ENCODE measurements around the gene LYPD6B. TPM values are rescaled to one million over a fixed set of nuclear protein-coding genes. Genes with fewer than 3 reads are reported as not detected.
A peak's percentile ranks its signal among the peaks of the same experiment; 100 is the strongest.

LYPD6B gene
- total RNA-seq, 2 donors from 2014 or later = 12.6 to 14.5 TPM

GRCh38 chr2:149155988-149156387, 117.5 kb downstream of the LYPD6B start:
- Histone ChIP-seq H3K4me1 (ENCODE audit: control insufficient read depth, insufficient read depth, low read length) (no peaks in the 10 kb centered on the region), H3K4me3 (ENCODE audit: low read length) (no peak overlapping the region), H3K9me3 (ENCODE audit: control insufficient read depth, low read length) (no peaks in the 10 kb centered on the region), H3K9ac (ENCODE audit: extremely low read depth, low read length, poor library complexity, severe bottlenecking) (no peak overlapping the region), H3K27ac (ENCODE audit: low read depth, low read length) (peak overlapping the region; percentile 88), H3K27me3 (ENCODE audit: control insufficient read depth, insufficient read depth, low read length, poor library complexity, severe bottlenecking) (peaks cover 59% of the 10 kb centered on the region), H3K36me3 (ENCODE audit: control insufficient read depth, insufficient read depth, low read length) (no peaks in the 10 kb centered on the region)
- no peak overlapping the region for H3K27ac Mint-ChIP-seq
- no peaks in the 10 kb centered on the region for H3K9me3 Mint-ChIP-seq
- DNase-seq = no peak
- no peaks in the 10 kb centered on the region for H3K36me3 Mint-ChIP-seq (ENCODE audit: low read depth)
- TF ChIP-seq, protein P1, sequence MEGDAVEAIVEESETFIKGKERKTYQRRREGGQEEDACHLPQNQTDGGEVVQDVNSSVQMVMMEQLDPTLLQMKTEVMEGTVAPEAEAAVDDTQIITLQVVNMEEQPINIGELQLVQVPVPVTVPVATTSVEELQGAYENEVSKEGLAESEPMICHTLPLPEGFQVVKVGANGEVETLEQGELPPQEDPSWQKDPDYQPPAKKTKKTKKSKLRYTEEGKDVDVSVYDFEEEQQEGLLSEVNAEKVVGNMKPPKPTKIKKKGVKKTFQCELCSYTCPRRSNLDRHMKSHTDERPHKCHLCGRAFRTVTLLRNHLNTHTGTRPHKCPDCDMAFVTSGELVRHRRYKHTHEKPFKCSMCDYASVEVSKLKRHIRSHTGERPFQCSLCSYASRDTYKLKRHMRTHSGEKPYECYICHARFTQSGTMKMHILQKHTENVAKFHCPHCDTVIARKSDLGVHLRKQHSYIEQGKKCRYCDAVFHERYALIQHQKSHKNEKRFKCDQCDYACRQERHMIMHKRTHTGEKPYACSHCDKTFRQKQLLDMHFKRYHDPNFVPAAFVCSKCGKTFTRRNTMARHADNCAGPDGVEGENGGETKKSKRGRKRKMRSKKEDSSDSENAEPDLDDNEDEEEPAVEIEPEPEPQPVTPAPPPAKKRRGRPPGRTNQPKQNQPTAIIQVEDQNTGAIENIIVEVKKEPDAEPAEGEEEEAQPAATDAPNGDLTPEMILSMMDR (conservative IDR thresholded peaks at IDR 0.05) = no peak
- peaks cover 6% of the 10 kb centered on the region for H3K4me1 Mint-ChIP-seq
- no peak overlapping the region for H3K4me3 Mint-ChIP-seq
- 94 to 97% methylated on average over 2 of the region's 2 CpGs for WGBS, 2 experiments (ENCODE audit: insufficient coverage in 1 of 2, insufficient read length in 1 of 2)
- H3K27me3 Mint-ChIP-seq (ENCODE audit: insufficient read depth) = peaks cover 58% of the 10 kb centered on the region

- H3K9ac ChIP-seq (ENCODE audit: extremely low read depth, low read length, poor library complexity, severe bottlenecking) = no peak overlapping the region
- Mint-ChIP-seq H3K27ac (no peak overlapping the region), H3K9me3 (no peaks in the 10 kb centered on the region), H3K4me1 (peaks cover 12% of the 10 kb centered on the region), H3K36me3 (ENCODE audit: low read depth) (no peaks in the 10 kb centered on the region), H3K27me3 (ENCODE audit: insufficient read depth) (peaks cover 48% of the 10 kb centered on the region), H3K4me3 (no peak overlapping the region)
- H3K9me3 ChIP-seq (ENCODE audit: control insufficient read depth, low read length) = no peaks in the 10 kb centered on the region
- WGBS, 2 experiments (ENCODE audit: insufficient coverage in 1 of 2, insufficient read length in 1 of 2) = 72 to 76% methylated on average over 8 of the region's 8 CpGs
- H3K4me1 ChIP-seq (ENCODE audit: control insufficient read depth, insufficient read depth, low read length) = no peaks in the 10 kb centered on the region
- H3K27ac ChIP-seq (ENCODE audit: low read depth, low read length) = no peak overlapping the region
- DNase-seq = no peak
- TF ChIP-seq, protein P1 (conservative IDR thresholded peaks at IDR 0.05) = no peak
- H3K27me3 ChIP-seq (ENCODE audit: control insufficient read depth, insufficient read depth, low read length, poor library complexity, severe bottlenecking) = peaks cover 50% of the 10 kb centered on the region
- H3K4me3 ChIP-seq (ENCODE audit: low read length) = no peak overlapping the region
- H3K36me3 ChIP-seq (ENCODE audit: control insufficient read depth, insufficient read depth, low read length) = no peaks in the 10 kb centered on the region
Observed at GRCh38 chr2:149156971-149157740, 118.7 kb downstream of the LYPD6B start.

DNA sequence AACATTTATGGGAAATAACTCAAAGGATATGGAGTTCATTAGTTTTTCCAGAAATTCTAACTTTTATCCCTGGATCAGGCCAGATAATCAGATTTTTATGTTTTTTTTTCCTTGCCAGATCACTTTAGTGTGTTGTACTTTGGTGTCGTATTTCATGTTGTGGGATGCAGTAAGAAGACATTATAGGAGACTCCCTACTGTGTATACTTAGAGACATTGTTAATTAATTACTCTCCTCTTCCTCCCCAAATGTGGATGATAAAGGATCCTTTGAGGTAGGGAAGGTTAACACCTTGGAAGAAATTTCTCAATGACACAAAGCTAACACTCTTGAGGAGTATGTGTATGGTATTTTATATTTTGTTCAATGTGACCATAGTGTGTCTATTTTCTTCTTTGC, 120.5 kb downstream of the LYPD6B start:
- H3K9me3 Mint-ChIP-seq = no peaks in the 10 kb centered on the region
- Histone ChIP-seq H3K4me3 (ENCODE audit: low read length) (no peak overlapping the region), H3K36me3 (ENCODE audit: control insufficient read depth, insufficient read depth, low read length) (no peaks in the 10 kb centered on the region), H3K9ac (ENCODE audit: extremely low read depth, low read length, poor library complexity, severe bottlenecking) (no peak overlapping the region), H3K27ac (ENCODE audit: low read depth, low read length) (no peak overlapping the region), H3K27me3 (ENCODE audit: control insufficient read depth, insufficient read depth, low read length, poor library complexity, severe bottlenecking) (peaks cover 44% of the 10 kb centered on the region), H3K4me1 (ENCODE audit: control insufficient read depth, insufficient read depth, low read length) (no peaks in the 10 kb centered on the region), H3K9me3 (ENCODE audit: control insufficient read depth, low read length) (no peaks in the 10 kb centered on the region)
- peaks cover 40% of the 10 kb centered on the region for H3K27me3 Mint-ChIP-seq (ENCODE audit: insufficient read depth)
- DNase-seq = no peak
- no peak overlapping the region for H3K4me3 Mint-ChIP-seq
- H3K4me1 Mint-ChIP-seq = peaks cover 14% of the 10 kb centered on the region
- H3K36me3 Mint-ChIP-seq (ENCODE audit: low read depth) = no peaks in the 10 kb centered on the region
- TF ChIP-seq, protein P1 (conservative IDR thresholded peaks at IDR 0.05) = no peak
- WGBS, 2 experiments (ENCODE audit: insufficient coverage in 1 of 2, insufficient read length in 1 of 2) = no CpG with 5 or more reads among the region's 1 CpG
- no peak overlapping the region for H3K27ac Mint-ChIP-seq
